Fibroblast of skin of back (primary cell): ENCODE measurements around the gene ALAD.
"Not testable (repeated sequence)": the region's sequence is repeated elsewhere in the genome, so short reads cannot be mapped to it uniquely, and the experiment has no call there.

Experiments
- DNase-seq: peaks from one replicate; pipeline ENCODE4 v3.0.0-alpha.2; 2013

The ALAD gene

DNA sequence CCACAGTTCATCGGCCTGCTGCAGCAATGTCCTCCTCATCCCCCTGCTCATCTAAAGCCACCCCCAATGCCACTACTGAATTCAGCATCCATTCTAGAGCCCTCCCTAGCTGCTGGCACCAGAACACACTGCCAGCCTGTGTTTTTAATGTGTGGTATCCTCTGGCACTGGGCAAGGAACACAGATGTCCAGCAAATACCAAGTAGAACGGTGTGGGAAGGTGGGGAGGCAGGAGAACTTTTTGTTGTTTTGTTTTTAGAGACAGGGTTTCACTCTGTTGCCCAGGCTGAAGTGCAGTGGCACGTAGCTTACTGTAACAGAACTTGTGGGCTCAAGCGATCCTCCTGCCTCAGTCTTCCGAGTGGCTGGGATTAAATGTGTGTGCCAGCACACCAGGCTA lies 29.0 kb downstream of the ALAD start:
- no peak for DNase-seq

DNA sequence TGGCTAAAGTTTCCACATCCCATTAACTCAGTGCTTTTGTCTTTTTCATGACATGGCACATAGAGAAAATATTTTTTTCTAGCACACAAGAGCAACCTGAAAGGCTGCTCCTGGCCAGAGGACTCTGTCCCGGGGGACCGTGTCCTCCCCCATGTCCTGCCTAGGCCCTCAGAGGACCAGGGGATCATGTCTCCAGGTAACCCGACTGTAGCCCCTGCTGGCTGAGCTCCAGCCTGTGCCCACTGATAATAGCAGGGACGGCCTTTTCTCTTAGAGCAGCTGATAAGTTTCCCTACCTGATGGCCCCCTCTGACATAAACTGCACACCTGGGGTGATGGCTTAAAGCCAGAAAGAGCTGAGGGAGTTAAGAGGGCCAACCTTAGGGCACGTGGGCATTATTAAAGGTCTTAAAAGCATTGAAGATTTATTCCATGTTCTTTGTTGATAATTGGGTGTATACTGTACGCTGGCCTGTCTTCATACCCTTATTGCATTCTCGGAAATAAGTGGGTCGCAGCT lies 30.2 kb downstream of the ALAD start:
- no peak for DNase-seq

DNA sequence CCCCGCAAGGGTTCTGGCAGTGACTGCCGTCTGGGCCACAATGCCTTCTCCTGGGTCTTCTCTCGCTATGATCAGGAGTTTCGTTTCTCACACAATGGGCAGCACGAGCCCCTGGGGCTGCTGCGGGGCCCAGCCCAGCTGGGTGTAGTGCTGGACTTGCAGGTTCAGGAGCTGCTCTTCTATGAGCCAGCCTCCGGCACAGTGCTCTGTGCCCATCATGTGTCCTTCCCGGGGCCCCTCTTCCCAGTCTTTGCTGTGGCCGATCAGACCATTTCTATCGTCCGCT lies 31.3 kb downstream of the ALAD start:
- DNase-seq = no peak

- DNase-seq = no peak
Observed at GRCh38 chr9:113368982-113369854, 31.9 kb downstream of the ALAD start.

DNA sequence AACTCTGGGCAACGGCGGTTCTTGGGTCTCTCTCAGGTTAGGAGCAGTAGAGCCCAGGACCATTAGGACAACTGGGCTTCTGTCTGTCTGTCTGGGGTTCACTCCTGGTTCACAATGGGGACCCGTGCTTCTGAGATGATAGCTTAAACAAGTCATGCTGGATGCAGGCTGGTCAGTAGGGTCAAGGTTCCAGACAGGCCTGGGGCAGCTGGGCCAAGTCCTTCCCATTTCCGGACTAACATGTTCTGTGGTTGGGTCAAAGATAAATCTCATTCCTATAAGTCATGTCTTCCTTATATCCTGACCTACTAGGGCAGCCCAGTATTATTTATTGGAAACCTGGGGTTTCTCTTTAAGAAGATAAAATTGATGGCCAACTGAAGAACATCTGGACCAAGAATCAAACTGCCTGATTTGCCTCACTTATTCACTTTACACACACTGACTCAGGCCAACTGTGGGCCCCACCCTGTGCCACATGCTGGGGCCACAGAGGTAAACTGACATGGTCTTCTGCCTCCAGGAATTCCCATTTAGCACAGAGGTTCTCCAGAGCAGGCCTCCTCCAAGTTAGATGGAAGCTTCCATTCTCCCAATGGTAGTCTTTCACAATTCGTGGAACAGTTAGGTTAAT lies 32.6 kb downstream of the ALAD start:
- DNase-seq = no peak

DNA sequence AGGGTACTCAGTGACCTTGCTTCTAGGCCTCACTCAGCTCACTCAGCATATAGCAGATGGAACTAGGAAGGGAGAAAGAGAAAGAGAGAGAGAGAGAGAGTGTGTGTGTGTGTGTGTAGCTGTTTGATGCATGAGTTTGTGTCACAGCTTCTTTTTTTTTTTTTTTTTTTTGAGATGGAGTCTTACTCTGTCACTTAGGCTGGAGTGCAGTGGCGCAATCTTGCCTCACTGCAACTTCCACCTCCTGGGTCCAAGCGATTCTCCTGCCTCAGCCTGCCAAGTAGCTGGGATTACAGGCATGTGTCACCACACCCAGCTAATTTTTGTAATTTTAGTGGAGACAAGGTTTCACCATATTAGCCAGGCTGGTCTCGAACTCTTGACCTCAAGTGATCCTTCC lies 35.4 kb downstream of the ALAD start:
- DNase-seq = not testable (repeated sequence)

DNA sequence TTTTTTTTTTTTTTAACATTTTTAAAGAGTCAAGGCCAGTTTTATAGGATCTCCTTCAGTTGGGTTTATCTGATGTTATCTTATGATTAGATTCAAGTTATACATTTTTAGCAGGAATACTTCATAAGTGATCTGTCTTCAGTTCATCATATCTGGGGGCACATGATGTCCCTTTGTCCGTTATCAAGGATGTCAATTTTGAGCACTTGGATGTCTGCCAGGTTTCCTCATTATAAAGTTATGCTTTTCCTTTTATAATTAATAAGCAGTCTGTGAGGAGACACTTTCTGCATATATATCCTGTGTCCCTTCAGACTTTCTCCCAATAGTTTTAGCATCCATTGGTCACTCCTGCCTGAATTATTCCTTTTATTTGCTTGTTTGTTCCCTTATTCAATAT lies 36.1 kb downstream of the ALAD start:
- no peak for DNase-seq

DNA sequence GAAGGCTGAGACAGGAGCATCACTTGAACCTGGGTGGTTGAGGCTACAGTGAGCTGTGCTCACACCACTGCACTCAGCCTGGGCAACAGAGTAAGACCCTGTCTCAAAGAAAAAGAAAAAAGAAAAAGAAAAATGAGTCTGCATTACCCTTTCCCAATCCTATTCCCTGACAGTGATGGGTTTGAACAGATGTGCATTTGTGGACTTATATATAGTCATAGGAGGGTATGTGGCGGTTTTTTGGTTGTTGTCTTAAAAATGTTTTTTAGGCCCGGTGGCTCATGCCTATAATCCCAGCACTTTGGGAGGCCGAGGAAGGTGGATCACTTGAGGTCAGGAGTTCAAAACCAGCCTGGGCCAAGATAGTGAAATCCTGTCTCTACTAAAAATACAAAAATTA lies 37.7 kb downstream of the ALAD start:
- DNase-seq = no peak

DNA sequence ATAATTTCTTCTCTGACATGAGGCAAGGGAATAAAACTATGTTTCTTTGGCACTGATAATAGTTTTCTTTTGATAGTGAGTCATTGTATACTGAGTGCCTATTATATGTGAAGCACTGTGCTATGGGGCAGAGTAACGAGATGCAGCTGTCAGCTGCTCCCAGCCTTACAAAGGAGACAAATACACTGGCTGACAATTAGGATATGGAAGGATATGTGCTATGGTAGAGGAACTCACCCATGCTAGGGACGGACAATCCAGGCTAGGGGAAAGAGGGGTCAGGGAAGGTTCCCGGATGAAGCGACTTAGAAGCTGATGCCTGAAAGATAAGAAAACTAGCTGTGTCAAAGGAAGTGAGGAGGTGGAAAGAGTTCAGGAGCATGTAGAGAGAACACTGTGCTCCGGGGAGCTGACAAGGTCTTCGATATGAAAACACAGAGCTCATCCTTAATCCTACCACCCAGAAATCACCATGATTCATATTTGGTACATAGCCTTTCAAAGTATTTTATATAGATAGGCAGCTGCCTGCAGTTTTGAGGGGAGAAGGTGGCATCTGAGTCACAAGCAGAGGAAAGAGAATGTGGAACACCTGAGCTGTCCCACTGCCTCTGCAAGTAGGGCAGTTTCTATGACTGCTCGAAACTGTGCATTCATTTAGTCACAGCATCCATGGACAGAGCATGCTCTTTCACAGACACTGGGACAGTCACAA lies 39.6 kb downstream of the ALAD start:
- peak; percentile 40 for DNase-seq

GRCh38 chr9:113360242-113360842 lies 40.7 kb downstream of the ALAD start:
- DNase-seq = no peak

DNA sequence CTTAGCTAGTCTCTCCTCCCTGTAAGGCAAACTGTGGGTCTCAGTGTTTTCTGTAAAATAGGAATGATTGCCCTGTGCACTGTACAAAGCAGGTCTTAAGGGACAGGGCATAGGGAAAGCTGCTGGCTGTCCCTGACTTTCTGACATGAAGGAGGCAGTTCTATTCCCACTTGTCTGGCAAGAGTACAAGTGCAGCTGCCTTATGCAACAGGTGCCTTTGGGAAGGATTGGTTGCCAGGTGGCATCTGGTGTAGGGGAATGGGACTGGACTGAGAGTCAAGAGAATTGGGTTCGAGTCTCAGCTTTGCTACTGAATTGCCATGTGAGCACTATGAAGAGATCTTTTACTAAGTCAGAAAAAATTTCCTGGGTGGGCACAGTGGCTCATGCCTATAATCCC lies 41.7 kb downstream of the ALAD start:
- DNase-seq = no peak

DNA sequence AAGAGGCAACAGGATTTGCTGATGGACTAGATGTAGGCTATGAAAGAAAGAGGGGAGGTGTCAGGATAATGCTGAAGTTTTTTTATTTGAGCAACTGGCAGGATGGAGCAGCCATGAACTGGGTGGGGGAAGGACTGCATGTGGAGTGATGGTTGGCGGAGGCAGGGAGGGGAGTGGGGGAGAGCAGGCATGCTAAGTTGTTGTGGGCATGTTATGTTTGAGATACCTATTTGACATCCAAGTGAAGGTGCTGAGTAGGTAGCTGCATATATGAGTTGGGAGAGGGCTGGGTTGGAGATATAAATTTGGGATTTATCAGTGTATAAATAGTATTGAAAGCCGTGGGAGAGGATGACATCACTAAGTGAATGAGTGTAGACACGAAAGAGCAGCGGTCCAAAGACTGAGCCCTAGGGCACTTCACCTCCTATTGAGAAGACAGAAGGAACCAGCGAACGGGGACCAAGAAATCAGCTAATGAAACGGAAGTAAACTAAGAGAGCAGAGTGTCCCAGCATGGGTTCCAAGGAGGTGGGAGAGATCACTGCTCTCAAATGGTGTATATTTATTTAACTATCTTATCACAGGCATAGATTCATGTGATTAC lies 44.3 kb downstream of the ALAD start:
- no peak for DNase-seq

- no peak for DNase-seq
Observed at GRCh38 chr9:113355040-113355596, 46.0 kb downstream of the ALAD start.

DNA sequence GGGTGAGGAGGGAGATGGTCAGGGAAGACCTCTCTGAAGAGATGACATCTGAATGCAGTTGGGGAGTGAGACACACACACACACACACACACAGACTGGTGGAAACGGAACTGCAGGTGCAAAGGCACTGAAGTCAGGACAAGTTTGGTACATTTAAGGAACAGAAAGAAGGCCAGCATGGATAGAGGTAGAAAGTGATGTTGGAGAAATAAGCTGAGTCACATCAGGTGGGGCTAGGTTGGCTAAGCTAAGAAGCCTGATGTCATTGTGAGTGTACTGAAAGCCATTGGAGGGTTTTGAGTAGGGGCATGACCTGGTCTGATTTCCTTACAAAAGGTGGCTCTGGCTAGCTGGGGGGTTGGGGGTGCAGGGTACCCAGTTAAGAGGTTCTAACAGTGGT lies 48.7 kb downstream of the ALAD start:
- no peak for DNase-seq

GRCh38 chr9:113352006-113352405 lies 49.1 kb downstream of the ALAD start:
- DNase-seq = no peak

GRCh38 chr9:113350937-113351336 lies 50.1 kb downstream of the ALAD start:
- no peak for DNase-seq

DNA sequence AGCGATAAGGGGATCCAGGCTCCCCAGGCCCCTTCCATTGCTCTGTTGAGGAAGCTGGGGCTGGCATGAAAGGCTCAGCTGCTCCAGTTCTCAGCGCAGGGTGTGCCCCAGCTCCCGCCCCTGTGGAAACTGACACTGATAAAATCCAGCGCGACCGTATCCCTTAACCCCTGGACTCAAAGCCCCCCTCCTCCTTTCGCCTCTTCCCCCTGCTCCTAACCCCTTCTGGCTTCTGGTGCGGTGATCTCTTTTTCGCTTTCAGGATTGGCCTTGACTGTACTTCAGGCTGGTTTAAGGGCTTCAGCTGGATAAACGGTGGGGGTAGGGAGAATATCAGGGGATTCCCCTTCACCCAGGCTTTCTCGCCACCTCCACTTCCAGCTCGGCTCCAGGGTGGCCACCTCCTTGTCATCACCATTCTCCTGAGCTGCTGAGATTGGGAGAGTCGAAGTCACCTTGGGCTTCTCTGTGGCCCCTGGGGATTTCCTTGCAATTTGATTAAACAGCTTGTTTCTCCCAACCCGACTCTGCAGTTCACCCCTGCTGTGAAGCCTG lies 50.9 kb downstream of the ALAD start:
- no peak for DNase-seq

DNA sequence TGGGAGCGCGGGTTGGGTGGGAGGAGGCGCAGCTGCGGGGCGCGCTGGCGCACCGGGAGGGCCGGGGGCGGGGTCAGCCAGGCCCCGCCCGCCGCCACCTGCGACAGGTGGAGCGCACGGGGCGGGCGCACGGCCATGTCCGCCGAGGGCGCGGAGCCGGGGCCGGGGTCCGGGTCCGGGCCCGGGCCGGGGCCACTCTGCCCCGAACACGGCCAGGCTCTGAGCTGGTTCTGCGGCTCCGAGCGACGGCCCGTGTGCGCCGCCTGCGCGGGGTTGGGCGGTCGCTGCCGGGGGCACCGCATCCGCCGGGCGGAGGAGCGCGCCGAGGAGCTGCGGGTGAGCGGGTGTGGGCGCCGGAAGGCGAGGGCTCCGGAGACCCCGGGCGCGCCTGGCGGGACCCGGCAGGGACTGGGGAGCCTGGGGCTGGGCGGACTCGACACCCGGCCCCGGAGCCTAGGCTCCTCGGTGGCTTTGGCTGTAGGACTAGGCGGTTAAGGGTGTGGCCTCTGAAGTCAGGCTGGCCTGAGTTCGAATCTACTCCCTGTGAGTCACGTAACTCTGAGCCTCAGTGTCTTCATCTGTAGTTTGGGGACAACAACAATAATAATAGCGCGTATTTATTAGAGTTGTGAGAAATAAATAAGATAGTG lies 51.5 kb downstream of the ALAD start, which contains the start of gene BSPRY:
BSPRY (plus strand) TSS at position 97 of the 650 bp plus-strand sequence; CDS start at position 136, 39 bp downstream.
- DNase-seq = no peak

DNA sequence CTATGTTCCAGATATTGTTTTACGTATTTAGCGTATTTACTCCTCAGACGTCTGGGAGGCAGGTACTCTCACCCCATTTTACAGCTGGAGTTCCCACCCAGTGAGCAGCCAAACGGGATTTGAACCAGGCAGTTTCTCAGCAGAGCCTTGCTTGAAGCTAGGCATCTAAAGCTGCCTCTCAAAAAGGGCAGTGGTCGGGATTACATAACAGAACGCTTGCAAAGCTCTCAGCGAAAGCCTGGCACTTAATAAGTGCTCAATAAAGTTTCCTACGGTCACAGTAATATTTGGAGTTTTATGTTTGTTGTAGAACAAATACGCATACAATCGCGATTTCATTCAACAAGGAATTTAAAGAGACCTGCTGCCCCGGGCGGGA lies 52.0 kb downstream of the ALAD start:
- DNase-seq = no peak

- no peak for DNase-seq
Observed at GRCh38 chr9:113348437-113348836, 52.6 kb downstream of the ALAD start.

- no peak for DNase-seq
Observed at GRCh38 chr9:113345671-113346070, 55.4 kb downstream of the ALAD start.
